ENCODE data around the gene CRYBG1. TPM values are rescaled to one million over a fixed set of nuclear protein-coding genes. Genes with fewer than 3 reads are reported as not detected.
A peak's percentile ranks its signal among the peaks of the same experiment; 100 is the strongest.

Gene CRYBG1
- total RNA-seq, 4 donors from 2014 or later: 7.9 to 14.4 (median 11.1) TPM

- no peak overlapping the region for H3K4me3 ChIP-seq (replicated peaks in 1 of 3)
- WGBS, 2 donors: 24 to 31% methylated on average over 9 of the region's 9 CpGs
- no peaks in the 10 kb centered on the region for H3K9me3 ChIP-seq
- peak; percentile 44 to 50 for DNase-seq
- intact Hi-C loops (cut with DNase I): loop anchor here (10.0 kb wide), 2 partner anchors 225 to 655 kb away; no protein-coding TSS in a partner anchor
- no peaks in the 10 kb centered on the region for H3K27me3 ChIP-seq
- H3K4me1 ChIP-seq: no peaks in the 10 kb centered on the region
- H3K27ac ChIP-seq: no peak overlapping the region
- H3K36me3 ChIP-seq: no peaks in the 10 kb centered on the region
- TF ChIP-seq CTCF (IDR thresholded peaks at IDR 0.05): peak in 5 of 6 experiments; percentile 49 to 68 (median 59)
- no peak for TF ChIP-seq POLR2A (IDR thresholded peaks at IDR 0.05)
These were observed 21.0 kb upstream of the CRYBG1 start for GRCh38 chr6:106339334-106340029.

GRCh38 chr6:106347219-106347618 is 13.3 kb upstream of the CRYBG1 start:
- intact Hi-C loops (cut with DNase I): loop anchor here (10.0 kb wide), 1 partner anchor 648 kb away; no protein-coding TSS in a partner anchor
- 73 to 83% methylated on average over 1 of the region's 1 CpG for WGBS, 2 donors
- Histone ChIP-seq H3K36me3 (no peaks in the 10 kb centered on the region), H3K27me3 (no peaks in the 10 kb centered on the region), H3K27ac (no peak overlapping the region), H3K9me3 (no peaks in the 10 kb centered on the region), H3K4me3 (replicated peaks in 1 of 3) (no peak overlapping the region), H3K4me1 (no peaks in the 10 kb centered on the region)
- no peak for TF ChIP-seq CTCF (IDR thresholded peaks at IDR 0.05)
- no peak for TF ChIP-seq POLR2A (IDR thresholded peaks at IDR 0.05)
- no peak for DNase-seq

- Histone ChIP-seq H3K27ac (no peak overlapping the region), H3K4me3 (replicated peaks in 1 of 3) (no peak overlapping the region), H3K27me3 (no peaks in the 10 kb centered on the region), H3K36me3 (no peaks in the 10 kb centered on the region), H3K9me3 (no peaks in the 10 kb centered on the region), H3K4me1 (peaks cover 0 to 8% of the 10 kb centered on the region in 2 donors)
- TF ChIP-seq POLR2A (IDR thresholded peaks at IDR 0.05): no peak
- TF ChIP-seq CTCF (IDR thresholded peaks at IDR 0.05): no peak
- WGBS, 2 donors: 86 to 90% methylated on average over 1 of the region's 1 CpG
- DNase-seq: no peak
- intact Hi-C loops (cut with DNase I): no loop called here
These were observed 4.1 kb upstream of the CRYBG1 start for GRCh38 chr6:106356378-106356777.

GRCh38 chr6:106359959-106360409 is 533 bp upstream of the CRYBG1 start:
- intact Hi-C loops (cut with DNase I): no loop called here
- no peak overlapping the region for H3K27ac ChIP-seq
- TF ChIP-seq CTCF (IDR thresholded peaks at IDR 0.05): no peak
- no peak for TF ChIP-seq POLR2A (IDR thresholded peaks at IDR 0.05)
- H3K4me3 ChIP-seq (replicated peaks in 1 of 3): peak overlapping the region in 1 of 3 donors; percentile 52
- no peaks in the 10 kb centered on the region for H3K27me3 ChIP-seq
- no peaks in the 10 kb centered on the region for H3K36me3 ChIP-seq
- peaks cover 0 to 8% of the 10 kb centered on the region in 2 donors for H3K4me1 ChIP-seq
- no peaks in the 10 kb centered on the region for H3K9me3 ChIP-seq
- DNase-seq: no peak
- WGBS, 2 donors: 32 to 33% methylated on average over 12 of the region's 12 CpGs

GRCh38 chr6:106360989-106361430 is 493 bp downstream of the CRYBG1 start:
- WGBS, 2 donors: 2 to 7% methylated on average over 6 to 26 of the region's 31 CpGs
- TF ChIP-seq CTCF (IDR thresholded peaks at IDR 0.05): no peak
- no peak for TF ChIP-seq POLR2A (IDR thresholded peaks at IDR 0.05)
- H3K4me1 ChIP-seq: peaks cover 0 to 8% of the 10 kb centered on the region in 2 donors
- intact Hi-C loops (cut with DNase I): no loop called here
- no peaks in the 10 kb centered on the region for H3K36me3 ChIP-seq
- H3K9me3 ChIP-seq: no peaks in the 10 kb centered on the region
- no peak overlapping the region for H3K27ac ChIP-seq
- no peaks in the 10 kb centered on the region for H3K27me3 ChIP-seq
- DNase-seq: peak; percentile 16 to 32
- peak overlapping the region; percentile 15 to 52 (median 27) for H3K4me3 ChIP-seq (replicated peaks in 1 of 3)
